ENCODE measurements around the gene KRT13. TPM values are rescaled to one million over a fixed set of nuclear protein-coding genes. Genes with fewer than 3 reads are reported as not detected.
A peak's percentile ranks its signal among the peaks of the same experiment; 100 is the strongest.

The KRT13 gene
- total and polyA plus RNA-seq, 2 experiments from 2014 or later, result not detected

- DNase-seq (ENCODE audit: low spot score) (no peak), ATAC-seq (peak; percentile 39)
- H3K4me1 ChIP-seq (ENCODE audit: insufficient read depth), result peaks cover 13% of the 10 kb centered on the region
- no peaks in the 10 kb centered on the region for H3K9me2 ChIP-seq (ENCODE audit: insufficient read depth)
- no peaks in the 10 kb centered on the region for H3K36me3 ChIP-seq (ENCODE audit: insufficient read depth)
- H3K4me2 ChIP-seq, result no peak overlapping the region
- H3K36me3 Mint-ChIP-seq (ENCODE audit: low read depth), result no peaks in the 10 kb centered on the region
- no peaks in the 10 kb centered on the region for H3F3A ChIP-seq (replicated peaks; ENCODE audit: low read depth)
- H3K79me2 ChIP-seq (replicated peaks; ENCODE audit: insufficient read depth), result no peaks in the 10 kb centered on the region
- H3K4me1 Mint-ChIP-seq, result peaks cover 49% of the 10 kb centered on the region
- H3K27me3 ChIP-seq (ENCODE audit: insufficient read depth), result no peaks in the 10 kb centered on the region
- H3K27me3 Mint-ChIP-seq (ENCODE audit: insufficient read depth, low read depth, poor library complexity), result peaks cover 14% of the 10 kb centered on the region
- no peak overlapping the region; the same call in 1 of the 2 replicates for H3K27ac Mint-ChIP-seq
- no peak overlapping the region for H3K27ac ChIP-seq (ENCODE audit: low read depth)
- H4K20me1 ChIP-seq (replicated peaks; ENCODE audit: insufficient read depth), result no peaks in the 10 kb centered on the region
- no peak for TF ChIP-seq ETS1 (IDR thresholded peaks at IDR 0.05)
- TF ChIP-seq NANOG (IDR thresholded peaks at IDR 0.05; ENCODE audit: borderline replicate concordance), result no peak
- no peak for TF ChIP-seq POLR2AphosphoS5 (IDR thresholded peaks at IDR 0.05; ENCODE audit: low read depth)
- TF ChIP-seq EZH2 (IDR thresholded peaks at IDR 0.05; ENCODE audit: low read depth, unreplicated experiment), result no peak
- no peak for TF ChIP-seq CTCF (conservative IDR thresholded peaks at IDR 0.05; ENCODE audit: low read depth in 2 of 2)
- no peak for TF ChIP-seq STAT1 (IDR thresholded peaks at IDR 0.05; ENCODE audit: unreplicated experiment)
- TF ChIP-seq CREB1 (CRISPR knock-in tag; IDR thresholded peaks at IDR 0.05; ENCODE audit: low read depth), result no peak
- TF ChIP-seq ZNF462 (CRISPR knock-in tag; IDR thresholded peaks at IDR 0.05), result no peak
- no peak for TF ChIP-seq REST (IDR thresholded peaks at IDR 0.05; ENCODE audit: unreplicated experiment)
- no peak for TF ChIP-seq ZNF114 (CRISPR knock-in tag; IDR thresholded peaks at IDR 0.05)
- TF ChIP-seq JUNB (IDR thresholded peaks at IDR 0.05; ENCODE audit: unreplicated experiment), result no peak
- TF ChIP-seq ZNF331 (CRISPR knock-in tag; IDR thresholded peaks at IDR 0.05; ENCODE audit: low read depth), result no peak
- TF ChIP-seq EZH2phosphoT487 (IDR thresholded peaks at IDR 0.05; ENCODE audit: unreplicated experiment), result no peak
- no peak overlapping the region for H3K4me3 ChIP-seq
- no peaks in the 10 kb centered on the region; the same call in 2 of the 3 replicates for H3K9me3 Mint-ChIP-seq
- H3K4me3 Mint-ChIP-seq, result no peak overlapping the region
- peak overlapping the region; percentile 59; the same call in 1 of the 2 replicates for H2AFZ ChIP-seq
Observed at GRCh38 chr17:41539979-41540701, 34.7 kb upstream of the KRT13 start.
